Measurements from ENCODE around the gene TBC1D22A.

The TBC1D22A gene

GRCh38 chr22:47132428-47132825, 370.0 kb downstream of the TBC1D22A start:
- DNase-seq (ENCODE audit: low read depth) = no peak
- no peak overlapping the region for H3K4me3 ChIP-seq (replicated peaks; ENCODE audit: low read depth, low read length)
- TF ChIP-seq, protein P1, sequence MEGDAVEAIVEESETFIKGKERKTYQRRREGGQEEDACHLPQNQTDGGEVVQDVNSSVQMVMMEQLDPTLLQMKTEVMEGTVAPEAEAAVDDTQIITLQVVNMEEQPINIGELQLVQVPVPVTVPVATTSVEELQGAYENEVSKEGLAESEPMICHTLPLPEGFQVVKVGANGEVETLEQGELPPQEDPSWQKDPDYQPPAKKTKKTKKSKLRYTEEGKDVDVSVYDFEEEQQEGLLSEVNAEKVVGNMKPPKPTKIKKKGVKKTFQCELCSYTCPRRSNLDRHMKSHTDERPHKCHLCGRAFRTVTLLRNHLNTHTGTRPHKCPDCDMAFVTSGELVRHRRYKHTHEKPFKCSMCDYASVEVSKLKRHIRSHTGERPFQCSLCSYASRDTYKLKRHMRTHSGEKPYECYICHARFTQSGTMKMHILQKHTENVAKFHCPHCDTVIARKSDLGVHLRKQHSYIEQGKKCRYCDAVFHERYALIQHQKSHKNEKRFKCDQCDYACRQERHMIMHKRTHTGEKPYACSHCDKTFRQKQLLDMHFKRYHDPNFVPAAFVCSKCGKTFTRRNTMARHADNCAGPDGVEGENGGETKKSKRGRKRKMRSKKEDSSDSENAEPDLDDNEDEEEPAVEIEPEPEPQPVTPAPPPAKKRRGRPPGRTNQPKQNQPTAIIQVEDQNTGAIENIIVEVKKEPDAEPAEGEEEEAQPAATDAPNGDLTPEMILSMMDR (IDR thresholded peaks at IDR 0.05; ENCODE audit: low read length, missing control alignments) = no peak

DNA sequence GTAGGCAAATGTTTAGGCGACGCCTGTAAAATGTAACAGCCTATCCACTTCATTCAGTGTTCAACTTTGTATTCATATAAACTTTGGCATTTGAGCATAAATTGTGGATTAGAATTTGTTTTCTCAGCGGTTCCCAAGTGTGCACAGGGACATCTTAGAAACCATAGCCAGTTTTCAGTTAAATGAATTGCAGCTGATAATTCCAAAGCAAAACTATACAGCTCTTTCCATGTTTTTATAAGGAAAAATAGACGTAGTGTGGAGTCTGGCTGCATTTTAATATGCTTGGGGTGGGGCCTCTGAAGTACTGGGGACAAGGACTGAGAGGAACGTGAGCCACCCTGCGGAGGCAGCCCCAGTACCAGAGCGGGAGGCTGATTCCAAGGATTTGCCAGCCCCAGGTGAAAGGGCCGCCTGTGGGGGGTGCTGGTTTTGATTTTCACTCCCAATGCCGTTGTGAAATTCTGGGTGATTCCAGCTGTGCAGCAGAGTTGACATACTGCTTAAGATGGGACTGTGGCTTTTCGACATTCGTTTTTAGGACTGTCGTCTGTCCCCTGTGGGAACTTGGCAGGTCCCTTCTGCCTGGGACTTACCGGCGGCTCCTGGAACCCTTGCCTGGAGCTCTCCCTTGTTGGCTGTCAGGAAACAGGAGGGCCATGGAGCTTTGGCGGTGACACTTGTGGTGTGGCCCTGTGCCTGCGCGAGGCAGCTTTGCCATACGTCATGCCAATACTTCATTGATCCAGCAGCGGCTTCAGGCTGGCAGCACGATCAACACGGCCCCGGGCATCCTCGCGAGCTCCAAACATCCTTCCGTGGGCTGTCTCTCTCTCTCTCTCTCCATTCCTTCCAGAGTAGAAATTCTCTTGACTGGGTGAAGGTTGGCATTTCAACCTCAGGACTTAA, 370.9 kb downstream of the TBC1D22A start:
- H3K4me3 ChIP-seq (replicated peaks; ENCODE audit: low read depth, low read length) = no peak overlapping the region
- TF ChIP-seq, protein P1 (IDR thresholded peaks at IDR 0.05; ENCODE audit: low read length, missing control alignments) = no peak
- DNase-seq (ENCODE audit: low read depth) = no peak

GRCh38 chr22:47134222-47134621, 371.8 kb downstream of the TBC1D22A start:
- no peak overlapping the region for H3K4me3 ChIP-seq (replicated peaks; ENCODE audit: low read depth, low read length)
- TF ChIP-seq, protein P1 (IDR thresholded peaks at IDR 0.05; ENCODE audit: low read length, missing control alignments) = no peak
- DNase-seq (ENCODE audit: low read depth) = no peak

DNA sequence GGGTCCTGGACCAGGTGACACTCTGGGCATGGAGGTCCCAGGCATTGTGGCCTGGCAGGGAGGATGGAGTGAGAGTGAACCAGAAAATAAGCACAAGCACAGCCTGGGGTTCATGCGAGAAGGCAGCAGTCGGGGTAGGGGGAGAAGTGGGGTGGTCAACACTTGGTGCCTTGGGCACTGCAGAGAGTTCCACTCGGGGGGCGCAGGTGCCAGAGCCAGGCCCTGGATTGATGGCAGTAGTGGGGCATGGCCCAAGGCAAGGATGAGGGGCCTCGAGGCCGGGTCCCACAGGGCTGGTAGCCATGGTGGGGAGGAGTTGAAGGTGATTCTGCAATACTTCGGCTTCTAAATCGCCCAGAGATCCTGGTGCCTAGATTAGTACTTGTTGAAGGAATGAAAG, 372.9 kb downstream of the TBC1D22A start:
- TF ChIP-seq, protein P1 (IDR thresholded peaks at IDR 0.05; ENCODE audit: low read length, missing control alignments) = no peak
- no peak for DNase-seq (ENCODE audit: low read depth)
- no peak overlapping the region for H3K4me3 ChIP-seq (replicated peaks; ENCODE audit: low read depth, low read length)

GRCh38 chr22:47136050-47136449, 373.6 kb downstream of the TBC1D22A start:
- no peak for DNase-seq (ENCODE audit: low read depth)
- H3K4me3 ChIP-seq (replicated peaks; ENCODE audit: low read depth, low read length) = no peak overlapping the region
- TF ChIP-seq, protein P1 (IDR thresholded peaks at IDR 0.05; ENCODE audit: low read length, missing control alignments) = no peak

DNA sequence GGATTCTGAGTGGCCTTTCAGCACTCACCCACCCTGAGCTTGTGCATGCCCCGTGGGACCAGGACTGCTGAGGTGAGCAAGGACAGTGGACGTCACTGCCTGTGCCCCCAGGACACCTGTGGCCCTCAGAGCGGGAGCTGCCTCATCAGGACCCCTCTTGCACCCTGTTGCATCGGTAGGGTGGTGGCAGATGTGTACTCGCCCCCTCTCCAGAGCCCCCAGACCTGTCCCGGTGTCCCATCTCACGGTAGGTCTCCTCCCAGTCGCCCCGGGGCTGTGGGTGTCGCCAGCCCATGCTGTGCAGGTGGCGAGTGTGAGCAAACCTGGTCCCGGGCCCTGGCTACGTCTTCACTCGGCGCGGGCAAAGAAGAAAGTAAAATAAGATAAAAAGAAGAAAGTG, 374.2 kb downstream of the TBC1D22A start:
- DNase-seq (ENCODE audit: low read depth) = no peak
- TF ChIP-seq, protein P1 (IDR thresholded peaks at IDR 0.05; ENCODE audit: low read length, missing control alignments) = no peak
- no peak overlapping the region for H3K4me3 ChIP-seq (replicated peaks; ENCODE audit: low read depth, low read length)
